MM.1S (cell line): ENCODE measurements around the gene IQSEC1.
A peak's percentile ranks its signal among the peaks of the same experiment; 100 is the strongest.

Experiments used
- DNase-seq: peaks from one replicate; pipeline ENCODE4 v3.0.0-alpha.2; 2015
- H2AFZ ChIP-seq: fragments of 300-600 bp; sonication (generic); 2 replicates; pipeline ENCODE4 v1.6.0; 2016; ENCODE audit warnings: antibody characterized with exemption, low read length
- H3F3A ChIP-seq: fragments of 300-600 bp; sonication (generic); 2 replicates; pipeline ENCODE4 v1.6.1; 2016; ENCODE audit warnings: mild to moderate bottlenecking, antibody characterized with exemption, low read length, moderate library complexity, mixed read lengths; ENCODE audit not compliant: insufficient read depth
- H3K27ac ChIP-seq: fragments of 300-600 bp; sonication (generic); 2 replicates; pipeline ENCODE4 v1.5.1; 2016; ENCODE audit warnings: mild to moderate bottlenecking, low read length
- H3K27me3 ChIP-seq: fragments of 300-600 bp; sonication (generic); replicated peaks from 2 replicates; pipeline ENCODE4 v1.6.0; 2016; ENCODE audit warnings: low read length; ENCODE audit not compliant: insufficient read depth
- H3K36me3 ChIP-seq: fragments of 300-600 bp; sonication (generic); replicated peaks from 2 replicates; pipeline ENCODE4 v1.6.1; 2016; ENCODE audit warnings: mild to moderate bottlenecking, low read length, mixed read lengths; ENCODE audit not compliant: insufficient read depth
- H3K4me1 ChIP-seq: fragments of 300-600 bp; sonication (generic); 2 replicates; pipeline ENCODE4 v1.6.1; 2016; ENCODE audit warnings: low read length, mixed read lengths
- H3K4me2 ChIP-seq: fragments of 300-600 bp; sonication (generic); 2 replicates; pipeline ENCODE4 v1.6.0; 2016; ENCODE audit warnings: low read depth, low read length
- H3K4me3 ChIP-seq: fragments of 300-600 bp; sonication (generic); 2 replicates; pipeline ENCODE4 v1.5.1; 2016; ENCODE audit warnings: low read length, mixed read lengths
- H3K79me2 ChIP-seq: fragments of 300-600 bp; sonication (generic); 2 replicates; pipeline ENCODE4 v1.6.1; 2016; ENCODE audit warnings: mixed run types, low read length, mixed read lengths
- H3K9ac ChIP-seq: fragments of 300-600 bp; sonication (generic); 2 replicates; pipeline ENCODE4 v1.6.1; 2016; ENCODE audit warnings: low read length, mixed read lengths
- H3K9me2 ChIP-seq: fragments of 300-600 bp; sonication (generic); replicated peaks from 2 replicates; pipeline ENCODE4 v1.6.1; 2016; ENCODE audit warnings: mild to moderate bottlenecking, low read length, mixed read lengths; ENCODE audit not compliant: insufficient read depth
- H3K9me3 ChIP-seq: fragments of 300-600 bp; sonication (generic); replicated peaks from 2 replicates; pipeline ENCODE4 v1.6.1; 2016; ENCODE audit warnings: mild to moderate bottlenecking, low read length, mixed read lengths; ENCODE audit not compliant: insufficient read depth
- H4K20me1 ChIP-seq: fragments of 300-600 bp; sonication (generic); 2 replicates; pipeline ENCODE4 v1.6.1; 2016; ENCODE audit warnings: mild to moderate bottlenecking, low read length, moderate library complexity, mixed read lengths; ENCODE audit not compliant: insufficient read depth
- EZH2 ChIP-seq: fragments of 300-600 bp; sonication (generic); optimal IDR thresholded peaks from 2 replicates; pipeline ENCODE3; 2017; ENCODE audit warnings: low read depth, mild to moderate bottlenecking, antibody characterized with exemption, low read length, mixed read lengths
- EZH2phosphoT487 ChIP-seq: fragments of 300-600 bp; sonication (generic); IDR thresholded peaks from 2 replicates; pipeline ENCODE4 v1.6.1; 2018; ENCODE audit warnings: antibody characterized with exemption, low read length
- TF ChIP-seq, protein P1 (sequence below): fragments of 300-600 bp; sonication (generic); IDR thresholded peaks from 2 replicates; pipeline ENCODE4 v1.5.1; 2016; ENCODE audit warnings: antibody characterized with exemption, low read length, mixed read lengths

The IQSEC1 gene

DNA sequence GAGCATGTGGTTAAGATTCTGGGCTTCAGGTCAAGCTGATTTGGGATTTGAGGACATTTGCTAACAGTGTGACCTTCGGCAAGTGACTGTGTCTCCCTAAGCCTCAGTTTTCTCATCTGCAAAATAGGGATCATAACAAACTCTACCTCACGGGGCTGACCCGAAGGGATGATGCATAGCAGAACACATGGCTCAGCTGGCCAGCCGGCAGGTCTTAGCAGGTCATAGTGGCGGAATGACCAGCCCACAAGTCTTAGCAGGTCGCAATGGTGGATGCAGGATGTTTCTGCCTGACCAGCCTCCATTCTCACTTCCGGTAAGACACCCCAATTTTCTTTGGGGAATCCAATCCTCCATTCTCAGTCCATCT is 63.3 kb downstream of the IQSEC1 start:
- peak overlapping the region; percentile 45 for H3K4me3 ChIP-seq
- peak overlapping the region; percentile 94 for H3K4me2 ChIP-seq
- H3K27me3 ChIP-seq = no peaks in the 10 kb centered on the region
- no peaks in the 10 kb centered on the region for H4K20me1 ChIP-seq
- H3F3A ChIP-seq = peaks cover 53% of the 10 kb centered on the region
- TF ChIP-seq EZH2 = no peak
- no peak for TF ChIP-seq EZH2phosphoT487
- TF ChIP-seq, protein P1, sequence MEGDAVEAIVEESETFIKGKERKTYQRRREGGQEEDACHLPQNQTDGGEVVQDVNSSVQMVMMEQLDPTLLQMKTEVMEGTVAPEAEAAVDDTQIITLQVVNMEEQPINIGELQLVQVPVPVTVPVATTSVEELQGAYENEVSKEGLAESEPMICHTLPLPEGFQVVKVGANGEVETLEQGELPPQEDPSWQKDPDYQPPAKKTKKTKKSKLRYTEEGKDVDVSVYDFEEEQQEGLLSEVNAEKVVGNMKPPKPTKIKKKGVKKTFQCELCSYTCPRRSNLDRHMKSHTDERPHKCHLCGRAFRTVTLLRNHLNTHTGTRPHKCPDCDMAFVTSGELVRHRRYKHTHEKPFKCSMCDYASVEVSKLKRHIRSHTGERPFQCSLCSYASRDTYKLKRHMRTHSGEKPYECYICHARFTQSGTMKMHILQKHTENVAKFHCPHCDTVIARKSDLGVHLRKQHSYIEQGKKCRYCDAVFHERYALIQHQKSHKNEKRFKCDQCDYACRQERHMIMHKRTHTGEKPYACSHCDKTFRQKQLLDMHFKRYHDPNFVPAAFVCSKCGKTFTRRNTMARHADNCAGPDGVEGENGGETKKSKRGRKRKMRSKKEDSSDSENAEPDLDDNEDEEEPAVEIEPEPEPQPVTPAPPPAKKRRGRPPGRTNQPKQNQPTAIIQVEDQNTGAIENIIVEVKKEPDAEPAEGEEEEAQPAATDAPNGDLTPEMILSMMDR = no peak
- H3K9me3 ChIP-seq = no peaks in the 10 kb centered on the region
- H3K4me1 ChIP-seq = peaks cover 86% of the 10 kb centered on the region
- H3K9ac ChIP-seq = peak overlapping the region; percentile 99
- no peaks in the 10 kb centered on the region for H3K36me3 ChIP-seq
- no peaks in the 10 kb centered on the region for H3K9me2 ChIP-seq
- H3K79me2 ChIP-seq = peaks cover 81% of the 10 kb centered on the region
- DNase-seq = peak; percentile 23
- H3K27ac ChIP-seq = peak overlapping the region; percentile 94
- no peak overlapping the region for H2AFZ ChIP-seq

DNA sequence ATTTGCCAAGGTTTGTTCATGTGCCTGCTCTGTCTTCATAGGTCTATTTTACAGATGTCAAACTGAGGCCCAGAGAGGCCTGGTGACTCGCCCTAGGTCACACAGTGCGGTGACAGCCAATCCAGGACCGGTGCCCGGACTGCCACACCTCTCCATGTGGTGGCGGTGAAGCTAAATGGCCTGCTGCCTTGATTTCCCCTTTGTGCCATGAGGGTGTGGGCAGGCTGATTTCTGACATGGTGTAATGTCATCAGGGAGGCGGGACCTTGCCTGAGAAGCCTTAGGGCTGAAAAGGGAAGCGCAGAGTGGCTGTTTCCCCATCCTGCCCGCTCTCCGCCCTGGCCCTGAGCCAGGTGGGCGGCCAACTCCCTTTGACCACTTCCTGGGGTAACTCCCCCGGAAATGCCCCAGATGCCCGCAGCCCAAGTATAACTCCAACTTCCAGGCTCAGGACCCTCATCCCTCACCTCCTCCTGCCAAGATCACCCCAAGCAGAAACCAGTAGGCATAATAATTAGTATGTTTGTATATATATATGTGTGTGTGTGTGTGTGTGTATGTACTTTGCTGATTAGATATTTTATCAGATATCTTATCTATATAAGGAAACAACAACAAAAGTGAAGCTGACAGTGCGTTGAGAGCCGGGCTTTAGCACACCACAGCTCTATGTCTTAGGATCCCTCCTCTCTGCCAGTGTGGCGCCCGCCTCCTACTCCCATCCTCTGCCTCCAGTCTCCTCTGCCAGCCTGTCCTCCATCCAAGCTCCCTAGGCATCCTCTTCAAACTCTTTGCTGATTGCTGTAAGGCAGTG is 63.9 kb downstream of the IQSEC1 start:
- peaks cover 86% of the 10 kb centered on the region for H3K4me1 ChIP-seq
- DNase-seq = peak; percentile 89
- H3K4me2 ChIP-seq = peak overlapping the region; percentile 94
- H3K27ac ChIP-seq = peak overlapping the region; percentile 94
- no peaks in the 10 kb centered on the region for H3K27me3 ChIP-seq
- no peak overlapping the region for H2AFZ ChIP-seq
- H3K9me2 ChIP-seq = no peaks in the 10 kb centered on the region
- H3K4me3 ChIP-seq = peak overlapping the region; percentile 45
- H4K20me1 ChIP-seq = no peaks in the 10 kb centered on the region
- H3K79me2 ChIP-seq = peaks cover 81% of the 10 kb centered on the region
- H3K36me3 ChIP-seq = no peaks in the 10 kb centered on the region
- TF ChIP-seq EZH2 (no peak), EZH2phosphoT487 (no peak)
- TF ChIP-seq, protein P1 = no peak
- H3F3A ChIP-seq = peaks cover 47% of the 10 kb centered on the region
- no peaks in the 10 kb centered on the region for H3K9me3 ChIP-seq
- H3K9ac ChIP-seq = peak overlapping the region; percentile 99

DNA sequence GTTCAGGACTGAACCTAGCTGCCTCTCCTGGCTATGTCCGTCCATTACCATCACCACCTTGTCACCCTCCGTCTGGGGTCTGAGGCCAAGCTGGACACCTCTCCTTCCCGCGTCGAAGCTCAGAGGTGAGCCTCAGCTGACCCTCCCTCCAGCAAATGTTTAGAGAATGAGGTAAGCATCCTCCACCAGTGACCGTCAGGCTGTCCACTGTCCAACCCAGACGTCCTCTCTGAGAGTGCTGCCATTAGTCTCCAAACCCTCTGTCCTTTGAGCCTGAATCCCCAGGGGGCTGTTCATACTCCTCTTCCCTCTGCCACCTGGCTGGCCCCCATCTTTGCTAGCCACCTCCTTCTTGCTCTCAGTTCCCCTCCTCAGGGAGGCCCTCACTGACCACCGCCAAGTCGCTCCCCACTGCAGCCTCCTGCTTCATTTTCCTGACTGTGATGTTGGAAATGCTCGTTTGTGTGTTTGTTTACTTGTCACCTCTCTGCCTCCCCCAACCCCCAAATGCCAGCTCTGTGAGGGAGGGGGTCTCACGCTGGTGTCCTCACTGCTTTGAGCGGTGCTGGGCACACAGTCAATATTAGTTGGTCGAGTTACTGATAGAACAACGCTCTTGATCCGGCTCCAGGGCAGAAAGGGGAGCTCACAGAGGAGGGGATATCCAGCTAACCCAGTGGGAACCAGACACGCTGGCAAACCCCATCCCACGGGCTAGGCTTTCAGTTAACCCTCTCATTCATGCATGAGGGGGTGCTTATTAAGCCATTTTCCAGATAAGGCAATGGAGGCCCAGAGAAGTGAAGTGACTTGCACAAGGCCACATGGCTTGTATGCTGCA is 64.9 kb downstream of the IQSEC1 start:
- H4K20me1 ChIP-seq = no peaks in the 10 kb centered on the region
- no peak for DNase-seq
- H3K36me3 ChIP-seq = no peaks in the 10 kb centered on the region
- peak overlapping the region; percentile 45; the same call in 1 of the 2 replicates for H3K4me3 ChIP-seq
- H2AFZ ChIP-seq = no peak overlapping the region
- H3K9ac ChIP-seq = peak overlapping the region; percentile 99; the same call in 1 of the 2 replicates
- peaks cover 45% of the 10 kb centered on the region for H3F3A ChIP-seq
- H3K4me2 ChIP-seq = peak overlapping the region; percentile 94
- peaks cover 86% of the 10 kb centered on the region for H3K4me1 ChIP-seq
- TF ChIP-seq EZH2 (no peak), EZH2phosphoT487 (no peak)
- TF ChIP-seq, protein P1 = no peak
- no peaks in the 10 kb centered on the region for H3K27me3 ChIP-seq
- H3K27ac ChIP-seq = peak overlapping the region; percentile 94; the same call in 1 of the 2 replicates
- H3K9me2 ChIP-seq = no peaks in the 10 kb centered on the region
- H3K9me3 ChIP-seq = no peaks in the 10 kb centered on the region
- peaks cover 81% of the 10 kb centered on the region for H3K79me2 ChIP-seq
